ENCODE results near the gene C17orf107.

The C17orf107 gene

GRCh38 chr17:4940555-4941318 lies 41.4 kb downstream of the C17orf107 start:
- CTCF ChIA-PET: interaction anchor here (1.0 to 2.3 kb wide), 4 partner anchors 15 to 122 kb away, joined by 3 to 12 read pairs (median 3); no protein-coding TSS in a partner anchor
- no peak for TF ChIP-seq CTCF (IDR thresholded peaks at IDR 0.05; ENCODE audit: control extremely low read depth, extremely low read depth, low read depth, missing control alignments)
- POLR2A ChIA-PET: interaction anchor here (0.5 to 1.8 kb wide), 9 partner anchors 11 to 285 kb away, joined by 3 to 25 read pairs (median 5); partner anchors contain the start of genes C17orf107 and SPAG7
- no peak for DNase-seq (ENCODE audit: extremely low spot score)

GRCh38 chr17:4941319-4941610 lies 41.9 kb downstream of the C17orf107 start:
- no peak for TF ChIP-seq CTCF (IDR thresholded peaks at IDR 0.05; ENCODE audit: control extremely low read depth, extremely low read depth, low read depth, missing control alignments)
- DNase-seq (ENCODE audit: extremely low spot score): no peak
- CTCF ChIA-PET: no interaction called here
- POLR2A ChIA-PET: no interaction called here

GRCh38 chr17:4942760-4943508 lies 43.6 kb downstream of the C17orf107 start:
- ChIA-PET CTCF (interaction anchor here (1.4 kb wide), 1 partner anchor 10 kb away, joined by 3 read pairs; no protein-coding TSS in a partner anchor), POLR2A (interaction anchor here (0.6 to 0.8 kb wide), 2 partner anchors 25 to 1157 kb away, joined by 3 to 5 read pairs; partner anchors contain the start of gene SPAG7)
- DNase-seq (ENCODE audit: extremely low spot score): no peak
- TF ChIP-seq CTCF (IDR thresholded peaks at IDR 0.05; ENCODE audit: control extremely low read depth, extremely low read depth, low read depth, missing control alignments): no peak

- no peak for TF ChIP-seq CTCF (IDR thresholded peaks at IDR 0.05; ENCODE audit: control extremely low read depth, extremely low read depth, low read depth, missing control alignments)
- POLR2A ChIA-PET: interaction anchor here (1.1 kb wide), 1 partner anchor 23 kb away, joined by 6 read pairs; the partner anchor contains the start of gene SPAG7
- CTCF ChIA-PET: no interaction called here
- no peak for DNase-seq (ENCODE audit: extremely low spot score)
These were observed 44.8 kb downstream of the C17orf107 start for GRCh38 chr17:4944163-4944553.

- DNase-seq (ENCODE audit: extremely low spot score): no peak
- CTCF ChIA-PET: interaction anchor here (1.1 kb wide), 1 partner anchor 86 kb away, joined by 3 read pairs; no protein-coding TSS in a partner anchor
- POLR2A ChIA-PET: interaction anchor here (1.1 kb wide), 1 partner anchor 23 kb away, joined by 6 read pairs; the partner anchor contains the start of gene SPAG7
- no peak for TF ChIP-seq CTCF (IDR thresholded peaks at IDR 0.05; ENCODE audit: control extremely low read depth, extremely low read depth, low read depth, missing control alignments)
These were observed 45.3 kb downstream of the C17orf107 start for GRCh38 chr17:4944554-4945175.

All from GM10248 (cell line).